ENCODE data around the gene NISCH. TPM values are rescaled to one million over a fixed set of nuclear protein-coding genes. Genes with fewer than 3 reads are reported as not detected.

NISCH gene
- polyA plus RNA-seq, 3 donors = 9.7 to 106 (median 13.1) TPM

GRCh38 chr3:52536369-52537164, 81.2 kb downstream of the NISCH start, which contains the start of gene UQCC5:
Gene UQCC5 (plus strand): TSS chr3:52536605. CDS start chr3:52536756, 151 bp downstream.
- peak; percentile 97 to 98 (median 97) for DNase-seq
- Histone ChIP-seq H3K27me3 (ENCODE audit: control insufficient read depth in 2 of 2, insufficient read depth in 2 of 2, low read length in 2 of 2) (peaks cover 0 to 4% of the 10 kb centered on the region in 2 donors), H3K4me3 (replicated peaks in 1 of 3; ENCODE audit: low read depth in 2 of 3, low read length in 3 of 3) (peak within 1 kb of the TSS; percentile 60 to 85 (median 61)), H4K20me1 (ENCODE audit: insufficient read depth, low read length) (peaks cover 47% of the 10 kb centered on the region), H2AFZ (ENCODE audit: insufficient read depth, low read depth, low read length, poor library complexity, severe bottlenecking) (peak within 1 kb of the TSS; percentile 73), H3K9ac (ENCODE audit: insufficient read depth, low read length, poor library complexity, severe bottlenecking) (peak within 1 kb of the TSS; percentile 71), H3K79me2 (ENCODE audit: insufficient read depth, low read length) (peaks cover 68% of the 10 kb centered on the region), H3K4me1 (ENCODE audit: control insufficient read depth in 1 of 2, insufficient read depth in 2 of 2, low read length in 2 of 2) (peaks cover 60 to 76% of the 10 kb centered on the region in 2 donors), H3K9me3 (replicated peaks in 1 of 2; ENCODE audit: control insufficient read depth in 1 of 2, insufficient read depth in 1 of 2, low read length in 2 of 2) (no peaks in the 10 kb centered on the region), H3K36me3 (replicated peaks in 1 of 2; ENCODE audit: control insufficient read depth in 1 of 2, insufficient read depth in 2 of 2, low read length in 2 of 2) (peaks cover 15 to 20% of the 10 kb centered on the region in 2 donors), H3K4me2 (replicated peaks; ENCODE audit: extremely low read depth, low read length, poor library complexity, severe bottlenecking) (peak within 1 kb of the TSS; percentile 85), H3K27ac (ENCODE audit: low read depth in 1 of 2, low read length in 2 of 2) (peak within 1 kb of the TSS; percentile 79 to 86)
- no peaks in the 10 kb centered on the region for H3K9me3 Mint-ChIP-seq
- peaks cover 15 to 18% of the 10 kb centered on the region in 2 donors for H3K36me3 Mint-ChIP-seq
- H3K27ac Mint-ChIP-seq = peak within 1 kb of the TSS; percentile 93 to 99 (median 98)
- peak within 1 kb of the TSS; percentile 98 for H3K4me3 Mint-ChIP-seq
- H3K4me1 Mint-ChIP-seq = peaks cover 58% of the 10 kb centered on the region
- WGBS (ENCODE audit: insufficient coverage) = under 1% methylated on average over 61 of the region's 65 CpGs
- intact Hi-C loops (cut with micrococcal nuclease) = loop anchor here in 1 of 2 donors (1.0 to 10.0 kb wide), 4 partner anchors 64 to 1152 kb away; partner anchors contain the start of genes GNL3, MANF, NISCH and PBRM1
- TF ChIP-seq CTCF (IDR thresholded peaks at IDR 0.05) = no peak
- H3K27me3 Mint-ChIP-seq (ENCODE audit: low read depth in 3 of 3) = peaks cover 4 to 17% (median 15%) of the 10 kb centered on the region in 3 donors

- peak overlapping the region; percentile 71 for H3K9ac ChIP-seq (ENCODE audit: insufficient read depth, low read length, poor library complexity, severe bottlenecking)
- Mint-ChIP-seq H3K27me3 (ENCODE audit: low read depth in 3 of 3) (peaks cover 4 to 15% (median 13%) of the 10 kb centered on the region in 3 donors), H3K27ac (peak overlapping the region; percentile 93 to 99 (median 98)), H3K36me3 (peaks cover 20 to 21% of the 10 kb centered on the region in 2 donors), H3K9me3 (no peaks in the 10 kb centered on the region), H3K4me1 (peaks cover 52% of the 10 kb centered on the region), H3K4me3 (peak overlapping the region; percentile 98)
- H3K36me3 ChIP-seq (replicated peaks in 1 of 2; ENCODE audit: control insufficient read depth in 1 of 2, insufficient read depth in 2 of 2, low read length in 2 of 2) = peaks cover 21 to 24% of the 10 kb centered on the region in 2 donors
- H3K79me2 ChIP-seq (ENCODE audit: insufficient read depth, low read length) = peaks cover 68% of the 10 kb centered on the region
- 8% methylated on average over 2 of the region's 6 CpGs for WGBS (ENCODE audit: insufficient coverage)
- H3K4me2 ChIP-seq (replicated peaks; ENCODE audit: extremely low read depth, low read length, poor library complexity, severe bottlenecking) = peak overlapping the region; percentile 85
- peak overlapping the region; percentile 73 for H2AFZ ChIP-seq (ENCODE audit: insufficient read depth, low read depth, low read length, poor library complexity, severe bottlenecking)
- no peaks in the 10 kb centered on the region for H3K9me3 ChIP-seq (replicated peaks in 1 of 2; ENCODE audit: control insufficient read depth in 1 of 2, insufficient read depth in 1 of 2, low read length in 2 of 2)
- H3K27me3 ChIP-seq (ENCODE audit: control insufficient read depth in 2 of 2, insufficient read depth in 2 of 2, low read length in 2 of 2) = peaks cover 0 to 4% of the 10 kb centered on the region in 2 donors
- peak in 1 of 3 donors; percentile 13 for DNase-seq
- peaks cover 51% of the 10 kb centered on the region for H4K20me1 ChIP-seq (ENCODE audit: insufficient read depth, low read length)
- H3K4me3 ChIP-seq (replicated peaks in 1 of 3; ENCODE audit: low read depth in 2 of 3, low read length in 3 of 3) = peak overlapping the region; percentile 60 to 85 (median 61)
- no peak for TF ChIP-seq CTCF (IDR thresholded peaks at IDR 0.05)
- peak overlapping the region; percentile 79 to 86 for H3K27ac ChIP-seq (ENCODE audit: low read depth in 1 of 2, low read length in 2 of 2)
- intact Hi-C loops (cut with micrococcal nuclease) = loop anchor here in 1 of 2 donors (1.0 to 10.0 kb wide), 4 partner anchors 65 to 1152 kb away; partner anchors contain the start of genes GNL3, MANF, NISCH and PBRM1
- peaks cover 57 to 70% of the 10 kb centered on the region in 2 donors for H3K4me1 ChIP-seq (ENCODE audit: control insufficient read depth in 1 of 2, insufficient read depth in 2 of 2, low read length in 2 of 2)
Observed at GRCh38 chr3:52537165-52537620, 81.8 kb downstream of the NISCH start.

Data from CD14-positive monocyte (primary cell).